Neural progenitor cell (in vitro differentiated cells): ENCODE measurements around the gene FAM110D.

ENCODE experiments used
- EZH2 ChIP-seq: fragments of 200-600 bp; sonication (generic); IDR thresholded peaks from 2 replicates; pipeline ENCODE4 v1.6.1; 2017; ENCODE audit warnings: antibody characterized with exemption, mild to moderate bottlenecking, moderate library complexity
- EZH2phosphoT487 ChIP-seq: fragments of 200-600 bp; sonication (generic); IDR thresholded peaks from 2 replicates; pipeline ENCODE4 v1.6.1; 2017; ENCODE audit warnings: antibody characterized with exemption
- TF ChIP-seq, protein P1 (sequence below): fragments of 200-600 bp; sonication (generic); IDR thresholded peaks from 2 replicates; pipeline ENCODE4 v1.5.1; 2017; ENCODE audit warnings: antibody characterized with exemption, mild to moderate bottlenecking

DNA sequence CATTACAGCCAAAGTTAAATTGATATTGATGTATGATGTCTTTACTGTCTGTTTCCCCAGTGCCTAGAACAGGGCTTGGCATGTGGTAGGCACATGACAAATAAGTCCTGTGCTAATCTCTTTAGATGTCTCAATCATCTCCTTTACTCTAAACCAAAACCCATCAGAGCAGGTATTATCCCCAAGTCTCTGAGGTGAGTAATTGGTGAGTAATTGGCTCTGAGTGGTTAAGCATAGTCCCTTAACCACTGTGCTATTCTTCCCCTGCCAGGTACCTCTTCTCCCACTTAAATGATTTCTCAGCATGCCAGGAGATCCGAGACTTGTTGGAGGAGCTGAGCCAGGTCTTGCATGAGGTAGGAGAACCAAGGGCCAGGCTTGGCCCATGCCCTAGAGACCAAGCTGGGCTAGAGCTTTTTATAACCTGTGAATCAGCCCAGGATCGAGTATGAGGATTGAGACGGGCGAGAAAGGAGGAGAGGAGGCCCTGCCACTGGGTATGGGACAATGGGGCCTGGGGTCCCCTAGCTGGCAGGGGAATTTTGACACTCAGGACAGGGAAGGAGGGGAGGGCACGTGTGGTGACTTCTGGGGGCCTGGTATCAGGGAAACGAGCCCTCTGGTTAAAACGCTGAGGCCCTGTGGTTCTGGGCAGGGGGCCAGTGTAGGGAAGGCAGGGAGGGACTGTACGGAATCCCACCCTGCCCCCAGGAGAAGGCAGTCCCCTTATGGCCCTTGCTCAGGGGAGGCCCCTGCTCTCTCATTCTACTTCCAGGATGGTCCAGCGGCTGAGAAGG lies 22.9 kb downstream of the FAM110D start:
- TF ChIP-seq, protein P1, sequence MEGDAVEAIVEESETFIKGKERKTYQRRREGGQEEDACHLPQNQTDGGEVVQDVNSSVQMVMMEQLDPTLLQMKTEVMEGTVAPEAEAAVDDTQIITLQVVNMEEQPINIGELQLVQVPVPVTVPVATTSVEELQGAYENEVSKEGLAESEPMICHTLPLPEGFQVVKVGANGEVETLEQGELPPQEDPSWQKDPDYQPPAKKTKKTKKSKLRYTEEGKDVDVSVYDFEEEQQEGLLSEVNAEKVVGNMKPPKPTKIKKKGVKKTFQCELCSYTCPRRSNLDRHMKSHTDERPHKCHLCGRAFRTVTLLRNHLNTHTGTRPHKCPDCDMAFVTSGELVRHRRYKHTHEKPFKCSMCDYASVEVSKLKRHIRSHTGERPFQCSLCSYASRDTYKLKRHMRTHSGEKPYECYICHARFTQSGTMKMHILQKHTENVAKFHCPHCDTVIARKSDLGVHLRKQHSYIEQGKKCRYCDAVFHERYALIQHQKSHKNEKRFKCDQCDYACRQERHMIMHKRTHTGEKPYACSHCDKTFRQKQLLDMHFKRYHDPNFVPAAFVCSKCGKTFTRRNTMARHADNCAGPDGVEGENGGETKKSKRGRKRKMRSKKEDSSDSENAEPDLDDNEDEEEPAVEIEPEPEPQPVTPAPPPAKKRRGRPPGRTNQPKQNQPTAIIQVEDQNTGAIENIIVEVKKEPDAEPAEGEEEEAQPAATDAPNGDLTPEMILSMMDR, result no peak
- TF ChIP-seq EZH2, result no peak
- no peak for TF ChIP-seq EZH2phosphoT487
